ENCODE results near the gene ZBTB7A. TPM values are rescaled to one million over a fixed set of nuclear protein-coding genes. Genes with fewer than 3 reads are reported as not detected.

The ZBTB7A gene
- total RNA-seq, result 51.9 TPM
- long read RNA-seq, full-length matches to known transcripts, result 128 of 234 reads
- long read RNA-seq, partial matches to known transcripts, result 27 of 234 reads
- long read RNA-seq, other reads (novel, unspliced or antisense), result 79 of 234 reads

DNA sequence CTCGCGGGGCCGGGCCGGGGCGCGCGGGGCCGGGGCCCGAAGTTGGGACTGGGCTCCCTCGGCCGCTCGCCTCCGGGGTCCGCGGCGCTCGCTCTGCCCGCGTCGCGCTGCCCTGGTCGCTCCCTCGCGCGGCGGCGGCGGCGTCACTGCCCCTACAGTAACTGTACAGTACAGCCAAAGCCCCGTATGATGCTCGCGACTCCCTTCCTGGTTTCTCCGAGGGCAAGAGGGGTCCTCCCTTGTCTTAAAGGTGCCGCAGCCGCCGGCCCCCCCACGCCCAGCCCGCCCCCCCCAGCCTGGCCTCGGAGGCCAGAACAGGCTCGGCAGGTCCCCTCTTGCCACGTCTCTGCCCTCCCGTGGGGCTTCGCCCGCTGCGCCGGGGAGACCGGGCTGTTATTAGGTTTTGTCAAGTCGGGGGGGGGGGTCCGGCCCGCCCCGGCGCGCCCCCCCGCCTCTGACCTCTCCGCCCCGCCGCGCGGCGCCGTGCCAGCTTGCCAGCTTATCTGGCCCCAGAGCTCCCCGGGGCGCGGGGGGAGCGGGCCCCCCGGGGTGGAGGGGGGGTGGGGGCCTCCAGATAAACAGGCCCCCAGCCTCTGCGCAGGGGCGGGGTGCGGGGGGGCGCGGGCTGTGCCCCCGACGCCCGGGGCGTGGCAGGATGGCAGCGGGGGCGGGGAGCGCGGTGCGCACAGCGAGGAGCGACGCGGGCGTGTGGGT is at the start of gene ZBTB7A:
Gene ZBTB7A, minus strand, starts transcription at position 218 of the 714 bp plus-strand sequence. CDS start 11,667 bp downstream, outside the sequence.
- ATAC-seq (peak; percentile 63 to 64), DNase-seq (peak; percentile 94)
- TF ChIP-seq, protein P1, sequence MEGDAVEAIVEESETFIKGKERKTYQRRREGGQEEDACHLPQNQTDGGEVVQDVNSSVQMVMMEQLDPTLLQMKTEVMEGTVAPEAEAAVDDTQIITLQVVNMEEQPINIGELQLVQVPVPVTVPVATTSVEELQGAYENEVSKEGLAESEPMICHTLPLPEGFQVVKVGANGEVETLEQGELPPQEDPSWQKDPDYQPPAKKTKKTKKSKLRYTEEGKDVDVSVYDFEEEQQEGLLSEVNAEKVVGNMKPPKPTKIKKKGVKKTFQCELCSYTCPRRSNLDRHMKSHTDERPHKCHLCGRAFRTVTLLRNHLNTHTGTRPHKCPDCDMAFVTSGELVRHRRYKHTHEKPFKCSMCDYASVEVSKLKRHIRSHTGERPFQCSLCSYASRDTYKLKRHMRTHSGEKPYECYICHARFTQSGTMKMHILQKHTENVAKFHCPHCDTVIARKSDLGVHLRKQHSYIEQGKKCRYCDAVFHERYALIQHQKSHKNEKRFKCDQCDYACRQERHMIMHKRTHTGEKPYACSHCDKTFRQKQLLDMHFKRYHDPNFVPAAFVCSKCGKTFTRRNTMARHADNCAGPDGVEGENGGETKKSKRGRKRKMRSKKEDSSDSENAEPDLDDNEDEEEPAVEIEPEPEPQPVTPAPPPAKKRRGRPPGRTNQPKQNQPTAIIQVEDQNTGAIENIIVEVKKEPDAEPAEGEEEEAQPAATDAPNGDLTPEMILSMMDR (IDR thresholded peaks at IDR 0.05), result no peak
- Histone ChIP-seq H3K27me3 (ENCODE audit: low read depth) (no peaks in the 10 kb centered on the region), H3K4me3 (peak within 1 kb of the TSS; percentile 88), H3K36me3 (peaks cover 6% of the 10 kb centered on the region), H3K9me3 (no peaks in the 10 kb centered on the region), H3K27ac (peak within 1 kb of the TSS; percentile 94), H3K4me1 (peaks cover 44% of the 10 kb centered on the region)
- intact Hi-C loops (cut with DNase I), result no loop called here

- Histone ChIP-seq H3K4me1 (peaks cover 34% of the 10 kb centered on the region), H3K36me3 (peaks cover 75% of the 10 kb centered on the region), H3K4me3 (no peak overlapping the region), H3K27ac (peak overlapping the region; percentile 41), H3K27me3 (ENCODE audit: low read depth) (no peaks in the 10 kb centered on the region), H3K9me3 (no peaks in the 10 kb centered on the region)
- DNase-seq (no peak), ATAC-seq (no peak)
- TF ChIP-seq, protein P1 (IDR thresholded peaks at IDR 0.05), result no peak
- intact Hi-C loops (cut with DNase I), result no loop called here
Observed at GRCh38 chr19:4115818-4116385, 49.2 kb upstream of the ZBTB7A start.

GRCh38 chr19:4115050-4115817 is 48.5 kb upstream of the ZBTB7A start:
- intact Hi-C loops (cut with DNase I), result no loop called here
- TF ChIP-seq, protein P1 (IDR thresholded peaks at IDR 0.05), result no peak
- DNase-seq (no peak), ATAC-seq (no peak)
- Histone ChIP-seq H3K27ac (peak overlapping the region; percentile 41), H3K9me3 (no peaks in the 10 kb centered on the region), H3K4me3 (no peak overlapping the region), H3K4me1 (peaks cover 29% of the 10 kb centered on the region), H3K36me3 (peaks cover 81% of the 10 kb centered on the region), H3K27me3 (ENCODE audit: low read depth) (no peaks in the 10 kb centered on the region)

- peaks cover 83% of the 10 kb centered on the region for H3K36me3 ChIP-seq
- TF ChIP-seq, protein P1 (IDR thresholded peaks at IDR 0.05), result no peak
Observed at GRCh38 chr19:4114181-4114580, 47.5 kb upstream of the ZBTB7A start.

GRCh38 chr19:4113398-4114088 is 46.8 kb upstream of the ZBTB7A start:
- no peaks in the 10 kb centered on the region for H3K27me3 ChIP-seq (ENCODE audit: low read depth)
- H3K9me3 ChIP-seq, result no peaks in the 10 kb centered on the region
- DNase-seq (no peak), ATAC-seq (no peak)
- H3K4me1 ChIP-seq, result peaks cover 33% of the 10 kb centered on the region
- peaks cover 83% of the 10 kb centered on the region for H3K36me3 ChIP-seq
- H3K27ac ChIP-seq, result no peak overlapping the region
- TF ChIP-seq, protein P1 (IDR thresholded peaks at IDR 0.05), result no peak
- no peak overlapping the region for H3K4me3 ChIP-seq
- intact Hi-C loops (cut with DNase I), result no loop called here

More at GRCh38 chr19:4114181-4114580, 47.5 kb upstream of the ZBTB7A start:
- intact Hi-C loops (cut with DNase I), result no loop called here
- Histone ChIP-seq H3K27ac (no peak overlapping the region), H3K27me3 (ENCODE audit: low read depth) (no peaks in the 10 kb centered on the region), H3K9me3 (no peaks in the 10 kb centered on the region), H3K4me1 (peaks cover 29% of the 10 kb centered on the region), H3K4me3 (no peak overlapping the region)
- no peak for DNase-seq
- ATAC-seq, result no peak
